Activated T-cell treated with anti-CD3 and anti-CD28 coated beads, Interleukin-2, amount 50 U/mL, for 4 hours (primary cell): ENCODE results near the gene CCSER1. TPM values are rescaled to one million over a fixed set of nuclear protein-coding genes. Genes with fewer than 3 reads are reported as not detected.
"Not testable (repeated sequence)": the region's sequence is repeated elsewhere in the genome, so short reads cannot be mapped to it uniquely, and the experiment has no call there.

ENCODE experiments used
- ATAC-seq, 2 donors: fragments of 200-7000 bp; cut with Tn5 transposase; one replicate each; pipeline ENCODE4 v1.10.0; 2021
- DNase-seq: peaks from one replicate; pipeline ENCODE4 v3.0.0-alpha.2; 2020
- H3K27me3 Mint-ChIP-seq: one replicate; pipeline ENCODE4 v1.8.0; 2021; ENCODE audit warnings: low read depth, mixed read lengths
- H3K36me3 Mint-ChIP-seq: one replicate; pipeline ENCODE4 v1.8.0; 2022; ENCODE audit warnings: mixed read lengths; ENCODE audit not compliant: insufficient read depth
- H3K4me1 Mint-ChIP-seq: one replicate; pipeline ENCODE4 v1.8.0; 2021; ENCODE audit warnings: low read depth, mixed read lengths
- H3K4me3 Mint-ChIP-seq: one replicate; pipeline ENCODE4 v1.8.0; 2021; ENCODE audit warnings: mild to moderate bottlenecking, moderate library complexity, mixed read lengths
- H3K9me3 Mint-ChIP-seq: one replicate; pipeline ENCODE4 v1.8.0; 2021; ENCODE audit warnings: mixed read lengths
- total RNA-seq, 3 donors: library from RNA; stranded (reverse); gene quantifications; one replicate each; pipeline ENCODE4 v1.2.1, GENCODE V29; 2021

The CCSER1 gene
- total RNA-seq, 3 donors from 2014 or later: 0.10 to 0.16 TPM; not detected in 1

DNA sequence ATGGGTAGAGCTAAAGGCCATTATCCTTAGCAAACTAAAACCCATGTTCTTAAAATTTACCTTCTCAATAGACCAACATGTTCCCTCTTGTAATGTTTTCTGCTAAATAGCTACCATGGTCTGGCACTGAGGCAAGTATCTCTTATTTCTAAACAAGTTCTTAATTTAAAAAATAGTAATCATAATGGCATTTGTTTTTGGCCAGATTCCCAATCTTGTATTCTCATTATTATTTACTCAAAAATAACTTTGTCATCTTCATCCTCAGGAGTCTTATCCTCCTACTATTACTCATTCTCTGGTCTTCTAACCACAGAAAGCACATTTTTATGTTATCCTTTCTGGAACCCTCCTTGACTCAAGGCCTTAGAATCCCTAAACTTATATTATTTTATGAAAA is 931.2 kb downstream of the CCSER1 start:
- Mint-ChIP-seq H3K4me1 (no peaks in the 10 kb centered on the region), H3K36me3 (no peaks in the 10 kb centered on the region), H3K4me3 (no peak overlapping the region), H3K9me3 (peaks cover 10% of the 10 kb centered on the region), H3K27me3 (no peaks in the 10 kb centered on the region)
- DNase-seq (no peak), ATAC-seq (no peak)

DNA sequence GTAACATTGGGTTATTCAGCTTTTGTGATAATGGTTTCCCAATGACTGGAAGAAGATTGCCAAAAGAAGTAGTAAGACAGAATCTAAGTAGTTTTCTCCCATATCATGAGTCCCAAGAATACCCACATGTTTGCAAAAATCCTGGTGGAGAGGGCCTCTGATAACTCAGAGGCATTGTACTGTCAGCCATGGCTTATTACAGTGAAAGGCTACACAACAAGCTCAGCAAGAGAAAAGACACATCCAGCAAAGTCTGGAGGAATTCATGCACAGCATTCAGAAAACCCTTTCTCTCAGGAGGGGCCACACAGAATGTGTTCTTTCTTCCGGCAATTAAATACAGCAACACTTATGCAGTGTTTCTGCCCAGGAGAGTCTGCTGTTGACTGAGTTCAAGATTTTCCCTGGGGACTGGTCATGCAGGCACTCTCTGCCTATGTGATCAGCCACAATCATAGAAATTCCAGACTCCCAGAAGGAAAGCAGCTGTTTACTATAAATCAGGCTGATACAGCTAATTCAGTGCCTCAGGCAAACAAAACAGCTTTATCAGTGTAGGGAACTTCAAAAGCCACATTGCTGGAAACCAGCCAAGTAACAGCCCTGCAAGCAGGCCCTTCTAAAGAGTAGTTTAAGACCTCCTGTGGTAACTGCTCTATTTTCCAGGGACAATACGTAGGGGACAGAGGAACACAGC is 937.1 kb downstream of the CCSER1 start:
- no peak for DNase-seq
- Mint-ChIP-seq H3K27me3 (no peaks in the 10 kb centered on the region), H3K36me3 (no peaks in the 10 kb centered on the region)

DNA sequence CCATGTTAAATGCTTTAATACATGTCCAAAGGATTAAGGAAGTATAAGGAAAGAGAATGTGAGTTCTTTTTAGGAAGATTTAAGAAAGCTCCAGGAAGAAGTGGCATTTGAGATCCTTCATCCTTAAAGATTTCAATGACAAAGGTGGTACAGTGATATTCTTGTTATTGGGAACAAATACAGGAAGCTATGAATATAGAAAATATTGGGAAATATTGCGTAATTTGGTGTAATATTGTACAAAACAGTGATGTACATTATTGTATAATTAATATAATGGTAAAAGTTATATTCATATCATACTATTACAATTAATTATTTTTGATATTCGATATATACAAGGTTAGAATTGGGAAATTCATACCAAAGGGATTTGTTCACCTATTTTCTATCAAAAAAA is 937.9 kb downstream of the CCSER1 start:
- Mint-ChIP-seq H3K9me3 (peaks cover 8% of the 10 kb centered on the region), H3K36me3 (no peaks in the 10 kb centered on the region), H3K4me3 (no peak overlapping the region), H3K4me1 (no peaks in the 10 kb centered on the region), H3K27me3 (no peaks in the 10 kb centered on the region)
- ATAC-seq: no peak
- no peak for DNase-seq

More for the DNA sequence above, 937.1 kb downstream of the CCSER1 start:
- no peak overlapping the region for H3K4me3 Mint-ChIP-seq
- no peaks in the 10 kb centered on the region for H3K4me1 Mint-ChIP-seq
- no peak for ATAC-seq
- peaks cover 8% of the 10 kb centered on the region for H3K9me3 Mint-ChIP-seq

DNA sequence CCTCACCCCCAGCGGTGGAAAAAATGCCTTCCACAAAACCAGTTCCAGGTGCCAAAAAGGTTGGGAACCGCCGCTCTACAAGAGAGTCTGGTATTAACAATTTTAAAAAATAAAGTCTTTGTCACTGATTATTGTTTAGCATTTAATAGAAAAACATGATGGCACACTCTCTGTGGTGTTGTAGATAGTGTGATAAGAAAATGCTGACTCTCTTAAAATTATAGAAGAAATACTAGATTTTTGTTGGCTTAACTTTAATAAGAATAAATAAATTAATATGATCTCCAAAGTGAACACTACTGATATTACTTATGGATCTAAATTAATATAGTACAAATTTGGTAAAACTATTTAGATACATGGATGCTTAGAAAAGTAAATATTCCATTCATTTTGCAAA is 943.5 kb downstream of the CCSER1 start:
- DNase-seq (no peak), ATAC-seq (no peak)
- no peaks in the 10 kb centered on the region for H3K4me1 Mint-ChIP-seq
- H3K27me3 Mint-ChIP-seq: no peaks in the 10 kb centered on the region
- no peaks in the 10 kb centered on the region for H3K36me3 Mint-ChIP-seq
- peaks cover 5% of the 10 kb centered on the region for H3K9me3 Mint-ChIP-seq
- H3K4me3 Mint-ChIP-seq: no peak overlapping the region

DNA sequence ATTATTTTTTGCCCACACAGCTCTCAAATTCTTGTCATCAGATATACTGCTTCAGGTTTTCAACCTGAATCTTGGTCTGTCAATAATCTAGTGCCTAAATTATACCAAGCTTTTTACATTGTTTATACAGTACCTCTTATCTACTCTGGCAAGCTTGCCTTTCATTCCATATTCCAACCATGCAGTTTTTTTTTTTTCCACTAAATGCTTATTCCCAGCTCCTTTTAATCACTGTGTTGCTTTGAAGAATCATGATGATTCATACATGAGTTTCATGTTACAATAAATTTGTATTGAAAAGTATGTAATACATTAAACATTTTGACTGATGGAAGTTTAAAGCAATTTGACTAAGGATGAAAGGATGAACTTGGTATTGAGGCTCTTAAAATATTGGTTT is 949.0 kb downstream of the CCSER1 start:
- ATAC-seq: no peak
- H3K4me1 Mint-ChIP-seq: no peaks in the 10 kb centered on the region
- H3K27me3 Mint-ChIP-seq: no peaks in the 10 kb centered on the region
- no peak overlapping the region for H3K4me3 Mint-ChIP-seq
- no peak for DNase-seq
- H3K36me3 Mint-ChIP-seq: no peaks in the 10 kb centered on the region
- peaks cover 21% of the 10 kb centered on the region for H3K9me3 Mint-ChIP-seq

DNA sequence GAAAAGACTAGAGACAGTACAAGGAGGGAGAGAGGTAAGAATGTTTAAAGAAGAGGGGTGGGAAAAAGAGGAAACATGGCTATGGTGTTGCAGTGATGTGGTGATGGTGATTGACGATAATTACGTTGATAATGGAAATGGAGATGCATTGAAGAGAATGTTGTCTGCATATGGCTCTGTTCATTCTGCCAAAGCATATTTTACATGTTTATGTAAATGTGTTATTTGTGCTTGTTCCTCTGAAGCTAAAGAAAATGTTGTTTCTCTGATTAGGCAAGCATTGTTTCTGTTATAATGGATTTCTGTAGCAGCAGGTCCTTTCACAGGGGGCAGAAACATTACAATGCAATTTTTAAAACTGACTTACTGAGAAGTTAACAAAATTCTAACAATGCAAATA is 958.8 kb downstream of the CCSER1 start:
- H3K4me3 Mint-ChIP-seq: no peak overlapping the region
- no peaks in the 10 kb centered on the region for H3K27me3 Mint-ChIP-seq

DNA sequence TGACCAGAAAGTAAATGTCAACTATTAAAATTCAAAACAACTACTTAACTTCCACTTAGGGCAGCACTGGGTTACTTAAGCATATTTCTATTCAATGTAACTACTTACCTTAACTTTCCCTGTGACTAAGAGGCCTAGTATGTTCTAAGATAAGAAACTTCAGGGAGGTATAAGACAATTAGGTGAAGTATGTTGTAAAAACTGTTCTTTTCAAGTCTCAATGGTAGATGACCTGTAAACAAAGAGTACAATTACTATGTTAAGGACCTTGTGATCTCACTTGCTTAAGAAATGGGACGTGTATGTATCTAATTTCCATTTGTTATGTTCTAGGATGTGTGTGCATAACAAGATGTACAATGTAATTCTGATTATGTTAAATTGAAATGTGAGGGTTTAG is 960.5 kb downstream of the CCSER1 start:
- no peaks in the 10 kb centered on the region for H3K27me3 Mint-ChIP-seq
- H3K36me3 Mint-ChIP-seq: no peaks in the 10 kb centered on the region
- DNase-seq: no peak
- no peaks in the 10 kb centered on the region for H3K4me1 Mint-ChIP-seq
- ATAC-seq: no peak
- no peak overlapping the region for H3K4me3 Mint-ChIP-seq
- peaks cover 8% of the 10 kb centered on the region for H3K9me3 Mint-ChIP-seq

More for the DNA sequence above, 958.8 kb downstream of the CCSER1 start:
- Mint-ChIP-seq H3K9me3 (peaks cover 5% of the 10 kb centered on the region), H3K4me1 (no peaks in the 10 kb centered on the region), H3K36me3 (no peaks in the 10 kb centered on the region)
- no peak for DNase-seq
- ATAC-seq: no peak

DNA sequence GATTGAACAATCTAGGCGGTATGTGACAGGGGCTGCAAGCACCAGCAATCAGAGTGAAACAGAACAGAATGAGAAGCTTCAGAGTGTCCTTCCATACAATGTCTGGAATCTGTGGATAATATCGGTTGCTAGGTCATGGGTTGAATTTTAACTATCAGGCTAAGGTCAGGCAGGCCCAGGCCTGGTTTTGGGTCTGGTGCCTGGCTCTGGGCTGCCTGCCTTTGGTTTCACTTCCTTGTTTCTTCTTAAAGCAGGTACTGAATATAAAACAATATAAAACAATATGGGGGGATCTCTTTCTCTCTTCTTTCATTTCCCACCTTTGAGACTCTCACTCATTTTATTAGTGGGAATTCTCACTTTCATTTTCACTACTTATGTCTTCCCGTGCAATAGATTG is 962.0 kb downstream of the CCSER1 start:
- no peak for DNase-seq
- no peaks in the 10 kb centered on the region for H3K4me1 Mint-ChIP-seq
- H3K27me3 Mint-ChIP-seq: no peaks in the 10 kb centered on the region
- no peaks in the 10 kb centered on the region for H3K36me3 Mint-ChIP-seq
- no peak for ATAC-seq
- peaks cover 8% of the 10 kb centered on the region for H3K9me3 Mint-ChIP-seq
- no peak overlapping the region for H3K4me3 Mint-ChIP-seq

DNA sequence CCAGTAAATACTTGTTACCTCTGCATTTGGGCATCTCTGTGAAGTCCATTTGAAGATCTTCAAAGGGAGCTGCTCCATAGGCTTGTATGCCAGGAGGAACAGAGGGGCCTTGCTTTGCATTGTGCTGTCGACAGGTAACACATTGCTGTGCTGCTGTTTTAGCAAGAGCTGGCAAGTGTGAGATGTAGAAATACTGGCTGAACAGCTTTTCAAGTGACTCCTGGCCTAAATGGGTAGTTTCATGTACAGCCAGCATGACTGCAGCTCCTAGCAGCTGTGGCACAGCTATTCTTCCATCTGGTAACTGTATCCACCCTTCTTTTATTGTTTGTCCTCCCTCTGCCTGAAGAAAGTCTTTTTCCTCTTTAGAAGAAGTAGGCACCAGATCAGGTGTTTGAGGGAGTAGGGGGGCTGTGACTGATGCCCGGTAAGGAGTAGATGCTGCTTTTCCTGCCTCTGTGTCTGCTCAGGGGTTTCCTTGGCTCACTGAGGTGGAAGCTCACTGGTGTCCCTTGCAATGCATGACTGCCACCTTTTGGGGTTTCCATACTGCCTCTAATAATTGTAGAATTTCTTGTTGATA is 965.3 kb downstream of the CCSER1 start:
- H3K9me3 Mint-ChIP-seq: peaks cover 14% of the 10 kb centered on the region
- DNase-seq (no peak), ATAC-seq (no peak)
- H3K27me3 Mint-ChIP-seq: no peaks in the 10 kb centered on the region
- no peak overlapping the region for H3K4me3 Mint-ChIP-seq
- H3K4me1 Mint-ChIP-seq: no peaks in the 10 kb centered on the region
- H3K36me3 Mint-ChIP-seq: no peaks in the 10 kb centered on the region

DNA sequence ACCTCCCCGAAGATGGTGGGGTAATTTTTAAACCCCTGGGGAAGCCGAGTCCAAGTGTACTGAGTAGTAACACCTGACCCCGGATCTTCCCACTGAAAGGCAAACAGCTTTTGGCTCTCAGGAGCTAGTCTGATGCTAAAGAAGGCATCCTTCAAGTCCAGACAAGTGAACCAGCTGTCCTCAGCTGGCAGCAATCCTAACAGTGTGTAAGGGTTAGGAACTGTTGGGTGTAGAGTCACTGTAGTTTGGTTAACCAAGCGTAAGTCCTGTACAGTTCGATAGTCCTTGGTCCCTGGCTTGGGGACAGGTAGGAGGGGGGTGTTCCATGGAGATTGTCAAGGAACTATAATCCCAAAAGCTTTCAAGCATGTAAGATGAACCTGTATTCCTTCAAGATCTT is 967.0 kb downstream of the CCSER1 start:
- H3K9me3 Mint-ChIP-seq: peaks cover 13% of the 10 kb centered on the region
- H3K36me3 Mint-ChIP-seq, H3K27me3 Mint-ChIP-seq, DNase-seq, H3K4me1 Mint-ChIP-seq, H3K4me3 Mint-ChIP-seq, ATAC-seq: not testable (repeated sequence)

DNA sequence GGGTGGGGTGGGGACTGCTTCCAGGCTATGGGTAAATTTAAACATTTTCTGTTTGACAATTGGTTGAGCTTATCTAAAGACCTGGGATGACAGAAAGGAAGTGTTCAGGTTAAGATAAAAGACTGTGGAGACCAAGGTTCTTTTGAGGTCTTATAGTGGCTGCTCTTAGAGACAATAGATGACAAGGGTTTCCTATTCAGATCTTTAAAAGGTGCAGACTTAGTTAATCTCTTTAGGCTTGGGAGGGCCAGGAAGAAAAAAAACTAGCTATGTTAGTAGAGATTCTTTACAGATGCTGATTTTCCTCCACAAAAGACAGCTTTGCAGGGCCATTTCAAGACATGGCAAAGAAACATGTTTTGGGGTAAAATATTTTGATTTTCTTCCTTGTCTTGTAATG is 972.5 kb downstream of the CCSER1 start:
- Mint-ChIP-seq H3K9me3 (peaks cover 17% of the 10 kb centered on the region), H3K4me1 (no peaks in the 10 kb centered on the region), H3K4me3 (no peak overlapping the region), H3K36me3 (no peaks in the 10 kb centered on the region), H3K27me3 (no peaks in the 10 kb centered on the region)
- ATAC-seq (no peak), DNase-seq (no peak)

DNA sequence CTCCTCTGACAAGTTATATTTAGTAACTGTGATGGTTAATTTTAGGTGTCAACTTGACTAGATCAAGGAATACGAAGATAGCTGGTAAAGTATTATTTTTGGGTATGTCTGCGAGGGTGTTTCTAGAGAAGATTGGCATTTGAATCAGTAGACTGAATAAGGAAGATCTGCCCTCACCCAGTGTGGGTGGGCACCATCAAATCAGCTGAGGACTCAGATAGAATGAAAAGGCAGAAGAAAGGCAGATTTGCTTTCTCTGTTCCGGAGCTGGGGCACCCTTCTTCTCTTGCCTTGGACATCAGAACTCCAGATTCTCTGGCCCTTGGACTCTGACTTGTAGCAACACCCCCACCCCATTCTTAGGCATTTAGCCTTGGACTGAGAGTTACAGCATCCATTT is 981.6 kb downstream of the CCSER1 start:
- no peaks in the 10 kb centered on the region for H3K4me1 Mint-ChIP-seq
- H3K9me3 Mint-ChIP-seq: peaks cover 15% of the 10 kb centered on the region
- ATAC-seq (no peak), DNase-seq (no peak)
- no peaks in the 10 kb centered on the region for H3K36me3 Mint-ChIP-seq
- H3K27me3 Mint-ChIP-seq: no peaks in the 10 kb centered on the region
- H3K4me3 Mint-ChIP-seq: no peak overlapping the region

DNA sequence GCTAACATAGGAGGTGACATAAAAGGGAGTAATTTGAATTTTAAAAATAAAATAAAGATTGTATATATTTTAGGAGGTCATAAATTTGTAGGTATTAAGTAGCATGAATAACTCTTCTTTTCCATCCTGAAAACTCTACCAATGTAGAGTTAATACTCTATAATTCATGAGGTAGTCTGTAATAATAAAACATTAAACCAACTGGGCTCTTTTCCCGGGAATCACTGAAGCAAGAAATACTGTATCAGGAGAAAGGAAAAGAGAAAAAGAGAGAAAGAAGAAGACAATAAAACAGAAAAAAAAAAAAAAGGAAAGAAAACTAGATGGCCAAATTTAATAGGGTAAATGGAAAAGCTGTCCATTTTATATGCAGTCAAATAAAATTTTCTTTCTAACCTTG is 984.4 kb downstream of the CCSER1 start:
- H3K4me3 Mint-ChIP-seq: no peak overlapping the region
- no peaks in the 10 kb centered on the region for H3K4me1 Mint-ChIP-seq
- no peaks in the 10 kb centered on the region for H3K36me3 Mint-ChIP-seq
- ATAC-seq (no peak), DNase-seq (no peak)
- H3K27me3 Mint-ChIP-seq: no peaks in the 10 kb centered on the region
- no peaks in the 10 kb centered on the region for H3K9me3 Mint-ChIP-seq

DNA sequence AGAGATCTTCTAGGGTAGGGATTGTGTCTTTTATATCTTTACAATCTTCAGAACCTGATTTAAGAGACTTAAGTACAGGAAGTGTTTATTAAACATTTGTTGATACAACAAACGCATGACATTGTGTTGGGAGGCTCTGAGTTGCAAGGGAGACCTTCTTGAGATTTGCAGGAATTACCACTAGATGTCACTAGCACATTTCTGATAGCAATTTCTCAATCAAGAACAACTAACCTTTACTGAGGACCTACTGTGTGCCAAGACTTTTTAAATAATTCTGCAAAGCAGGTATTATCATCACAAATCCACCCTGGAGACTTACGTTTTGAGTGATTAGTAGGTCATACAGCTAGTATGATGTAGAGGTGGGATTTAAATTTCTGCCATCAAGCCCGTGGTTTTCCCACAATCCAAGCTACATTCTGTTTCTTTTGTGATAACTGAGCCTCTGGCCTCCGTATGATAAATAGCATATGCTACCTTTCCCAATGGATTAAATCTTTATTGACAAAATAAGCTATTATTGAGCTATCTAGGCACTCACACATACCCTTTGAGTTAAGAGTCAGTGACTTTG is 986.0 kb downstream of the CCSER1 start:
- no peaks in the 10 kb centered on the region for H3K9me3 Mint-ChIP-seq
- H3K4me3 Mint-ChIP-seq: no peak overlapping the region
- no peaks in the 10 kb centered on the region for H3K36me3 Mint-ChIP-seq
- DNase-seq (no peak), ATAC-seq (no peak)
- H3K27me3 Mint-ChIP-seq: no peaks in the 10 kb centered on the region
- no peaks in the 10 kb centered on the region for H3K4me1 Mint-ChIP-seq

DNA sequence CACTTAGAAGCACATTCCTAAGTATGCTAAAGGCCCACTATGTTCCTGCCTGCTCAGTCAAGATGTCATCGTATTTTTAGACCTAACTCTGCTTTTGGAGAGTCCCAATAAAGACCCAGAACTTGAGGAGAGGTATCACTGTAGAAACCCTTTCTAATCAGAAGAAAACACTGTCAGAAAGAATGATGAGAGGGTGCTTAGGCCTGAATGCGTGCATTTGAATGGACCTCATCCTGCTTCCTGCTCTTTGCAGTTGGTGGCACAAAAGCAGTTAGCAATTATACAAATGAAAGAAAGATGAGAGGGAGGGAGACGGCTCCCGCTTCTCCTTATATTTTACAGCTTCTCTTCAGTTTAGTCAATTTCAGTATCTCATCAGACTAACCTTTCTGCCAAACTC is 987.2 kb downstream of the CCSER1 start:
- H3K4me3 Mint-ChIP-seq: no peak overlapping the region
- H3K27me3 Mint-ChIP-seq: no peaks in the 10 kb centered on the region
- no peaks in the 10 kb centered on the region for H3K4me1 Mint-ChIP-seq
- no peaks in the 10 kb centered on the region for H3K9me3 Mint-ChIP-seq
- DNase-seq (no peak), ATAC-seq (no peak)
- no peaks in the 10 kb centered on the region for H3K36me3 Mint-ChIP-seq
